GM18505 (cell line): ENCODE results near the gene GOLGA6L6.
"Not testable (repeated sequence)": the region's sequence is repeated elsewhere in the genome, so short reads cannot be mapped to it uniquely, and the experiment has no call there.

ENCODE experiments used
- ATAC-seq: cut with Tn5 transposase; IDR thresholded peaks from one replicate; pipeline ENCODE4 v1.9.1; 2021; ENCODE audit not compliant: unreplicated experiment

Gene GOLGA6L6

GRCh38 chr15:20541700-20542099 lies at the start of gene GOLGA6L6:
Gene GOLGA6L6, minus strand, starts transcription at chr15:20541800. Its CDS starts 91 bp downstream, at chr15:20541709.
- not testable (repeated sequence) for ATAC-seq

- not testable (repeated sequence) for ATAC-seq
Measured at GRCh38 chr15:20590069-20590468, 48.5 kb upstream of the GOLGA6L6 start.

- ATAC-seq, result not testable (repeated sequence)
Measured at GRCh38 chr15:20586821-20587220, 45.2 kb upstream of the GOLGA6L6 start.

GRCh38 chr15:20582726-20583115 lies 41.1 kb upstream of the GOLGA6L6 start:
- ATAC-seq, result not testable (repeated sequence)

- not testable (repeated sequence) for ATAC-seq
Measured at GRCh38 chr15:20582109-20582725, 40.6 kb upstream of the GOLGA6L6 start.

GRCh38 chr15:20581261-20582108 lies 39.9 kb upstream of the GOLGA6L6 start:
- ATAC-seq, result not testable (repeated sequence)

- not testable (repeated sequence) for ATAC-seq
Measured at GRCh38 chr15:20579662-20580061, 38.1 kb upstream of the GOLGA6L6 start.

- ATAC-seq, result not testable (repeated sequence)
Measured at GRCh38 chr15:20551289-20551688, 9.7 kb upstream of the GOLGA6L6 start.

GRCh38 chr15:20505926-20506658 lies 35.5 kb downstream of the GOLGA6L6 start:
- not testable (repeated sequence) for ATAC-seq

- not testable (repeated sequence) for ATAC-seq
Measured at GRCh38 chr15:20502839-20503238, 38.8 kb downstream of the GOLGA6L6 start.

GRCh38 chr15:20501512-20502222 lies 39.9 kb downstream of the GOLGA6L6 start:
- not testable (repeated sequence) for ATAC-seq

GRCh38 chr15:20497781-20498180 lies 43.8 kb downstream of the GOLGA6L6 start:
- not testable (repeated sequence) for ATAC-seq

- not testable (repeated sequence) for ATAC-seq
Measured at GRCh38 chr15:20493035-20493434, 48.6 kb downstream of the GOLGA6L6 start.

GRCh38 chr15:20492598-20492997 lies 49.0 kb downstream of the GOLGA6L6 start:
- not testable (repeated sequence) for ATAC-seq

- ATAC-seq, result not testable (repeated sequence)
Measured at GRCh38 chr15:20489320-20489719, 52.3 kb downstream of the GOLGA6L6 start.
